ENCODE measurements around the gene ANO1.

The ANO1 gene

GRCh38 chr11:70209391-70209912 lies 131.3 kb downstream of the ANO1 start:
- no peak for TF ChIP-seq CEBPB (IDR thresholded peaks at IDR 0.05)
- TF ChIP-seq NFIC (IDR thresholded peaks at IDR 0.05) = no peak
- no peak for TF ChIP-seq YY1 (IDR thresholded peaks at IDR 0.05; ENCODE audit: low read depth)
- no peak for TF ChIP-seq USF1 (IDR thresholded peaks at IDR 0.05)
- TF ChIP-seq MAX (IDR thresholded peaks at IDR 0.05) = no peak
- TF ChIP-seq EP300 (IDR thresholded peaks at IDR 0.05; ENCODE audit: borderline replicate concordance) = no peak
- no peak for TF ChIP-seq FOXM1 (IDR thresholded peaks at IDR 0.05; ENCODE audit: borderline replicate concordance, low read depth)

GRCh38 chr11:70210051-70210501 lies 132.0 kb downstream of the ANO1 start:
- no peak for TF ChIP-seq FOXM1 (IDR thresholded peaks at IDR 0.05; ENCODE audit: borderline replicate concordance, low read depth)
- no peak for TF ChIP-seq ZBTB7A (IDR thresholded peaks at IDR 0.05; ENCODE audit: low read depth)
- TF ChIP-seq EGR1 (IDR thresholded peaks at IDR 0.05) = no peak
- TF ChIP-seq CEBPB (IDR thresholded peaks at IDR 0.05) = no peak
- TF ChIP-seq REST (IDR thresholded peaks at IDR 0.05; ENCODE audit: low read depth) = no peak
- no peak for TF ChIP-seq CREB1 (IDR thresholded peaks at IDR 0.05; ENCODE audit: low read depth)
- TF ChIP-seq MAX (IDR thresholded peaks at IDR 0.05) = no peak
- TF ChIP-seq TAF1 (IDR thresholded peaks at IDR 0.05; ENCODE audit: low read depth) = no peak
- no peak for TF ChIP-seq USF1 (IDR thresholded peaks at IDR 0.05)
- no peak for TF ChIP-seq TCF12 (IDR thresholded peaks at IDR 0.05; ENCODE audit: low read depth)
- TF ChIP-seq EP300 (IDR thresholded peaks at IDR 0.05; ENCODE audit: borderline replicate concordance) = no peak
- no peak for TF ChIP-seq RAD21 (IDR thresholded peaks at IDR 0.05; ENCODE audit: low read depth)
- TF ChIP-seq TEAD4 (IDR thresholded peaks at IDR 0.05) = no peak

- no peak for TF ChIP-seq CEBPB (IDR thresholded peaks at IDR 0.05)
- no peak for TF ChIP-seq EP300 (IDR thresholded peaks at IDR 0.05; ENCODE audit: borderline replicate concordance)
- no peak for TF ChIP-seq MAX (IDR thresholded peaks at IDR 0.05)
- no peak for TF ChIP-seq FOXM1 (IDR thresholded peaks at IDR 0.05; ENCODE audit: borderline replicate concordance, low read depth)
- TF ChIP-seq USF1 (IDR thresholded peaks at IDR 0.05) = no peak
- TF ChIP-seq TCF12 (IDR thresholded peaks at IDR 0.05; ENCODE audit: low read depth) = no peak
- TF ChIP-seq REST (IDR thresholded peaks at IDR 0.05; ENCODE audit: low read depth) = no peak
- TF ChIP-seq NFIC (IDR thresholded peaks at IDR 0.05) = no peak
- TF ChIP-seq CREB1 (IDR thresholded peaks at IDR 0.05; ENCODE audit: low read depth) = no peak
- no peak for TF ChIP-seq TEAD4 (IDR thresholded peaks at IDR 0.05)
- TF ChIP-seq YY1 (IDR thresholded peaks at IDR 0.05; ENCODE audit: low read depth) = no peak
- no peak for TF ChIP-seq ZBTB7A (IDR thresholded peaks at IDR 0.05; ENCODE audit: low read depth)
- no peak for TF ChIP-seq EGR1 (IDR thresholded peaks at IDR 0.05)
- no peak for TF ChIP-seq TAF1 (IDR thresholded peaks at IDR 0.05; ENCODE audit: low read depth)
- no peak for TF ChIP-seq RAD21 (IDR thresholded peaks at IDR 0.05; ENCODE audit: low read depth)
Measured at GRCh38 chr11:70210530-70210929, 132.4 kb downstream of the ANO1 start.

GRCh38 chr11:70212227-70212811 lies 134.2 kb downstream of the ANO1 start:
- TF ChIP-seq USF1 (IDR thresholded peaks at IDR 0.05) (no peak), REST (IDR thresholded peaks at IDR 0.05; ENCODE audit: low read depth) (no peak), FOXM1 (IDR thresholded peaks at IDR 0.05; ENCODE audit: borderline replicate concordance, low read depth) (no peak), CREB1 (IDR thresholded peaks at IDR 0.05; ENCODE audit: low read depth) (no peak), ZBTB7A (IDR thresholded peaks at IDR 0.05; ENCODE audit: low read depth) (no peak), EP300 (IDR thresholded peaks at IDR 0.05; ENCODE audit: borderline replicate concordance) (no peak), NFIC (IDR thresholded peaks at IDR 0.05) (no peak), TAF1 (IDR thresholded peaks at IDR 0.05; ENCODE audit: low read depth) (no peak), MAX (IDR thresholded peaks at IDR 0.05) (no peak), TCF12 (IDR thresholded peaks at IDR 0.05; ENCODE audit: low read depth) (no peak), RAD21 (IDR thresholded peaks at IDR 0.05; ENCODE audit: low read depth) (no peak), YY1 (IDR thresholded peaks at IDR 0.05; ENCODE audit: low read depth) (no peak), TEAD4 (IDR thresholded peaks at IDR 0.05) (no peak), CEBPB (IDR thresholded peaks at IDR 0.05) (no peak), EGR1 (IDR thresholded peaks at IDR 0.05) (no peak)

All from Ishikawa (cell line).